ENCODE data around the gene KCNJ1. TPM values are rescaled to one million over a fixed set of nuclear protein-coding genes. Genes with fewer than 3 reads are reported as not detected.

The KCNJ1 gene
- total and polyA plus RNA-seq, 2 experiments from 2014 or later, result 0.16 TPM; not detected in 1

DNA sequence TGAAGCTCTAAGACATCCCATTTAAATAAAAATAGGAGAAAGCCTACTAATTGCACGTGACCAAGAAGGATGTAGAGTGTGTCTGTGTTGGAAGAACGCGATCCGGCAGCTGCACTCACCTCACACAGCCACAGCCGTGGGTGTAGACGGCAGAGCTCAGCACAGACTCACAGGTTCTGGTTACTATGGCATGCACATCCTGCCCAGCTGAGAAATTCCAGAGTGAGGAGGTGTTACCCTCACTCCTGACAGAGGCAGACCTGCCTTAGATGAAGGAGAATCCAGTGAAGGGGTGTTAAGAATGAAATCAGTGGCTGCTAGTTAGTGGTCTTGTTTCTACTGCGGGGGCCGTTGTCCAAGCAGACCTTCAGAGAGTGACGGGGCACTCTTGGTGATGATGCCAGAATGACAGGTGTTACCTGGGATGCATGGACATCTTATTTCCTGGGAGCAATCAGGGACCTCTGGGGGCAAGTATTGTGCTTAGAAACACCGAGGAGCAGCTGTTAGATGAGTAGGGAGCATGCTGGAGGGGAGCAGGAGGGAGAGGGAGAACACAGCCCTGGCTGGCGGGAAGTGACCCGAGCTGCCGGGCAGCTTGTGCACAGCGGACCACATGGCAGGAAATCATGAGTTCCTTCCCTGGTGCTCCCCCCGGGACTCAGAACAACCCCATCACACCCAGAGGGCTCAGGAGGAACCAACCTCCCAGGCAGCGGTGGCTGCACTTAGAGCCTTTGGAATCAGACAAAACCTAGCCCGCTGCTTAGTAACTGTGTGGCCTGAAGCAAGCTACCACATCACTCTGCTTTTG is 36.4 kb upstream of the KCNJ1 start:
- Mint-ChIP-seq H3K9me3 (peaks cover 6% of the 10 kb centered on the region; the same call in 2 of the 3 replicates), H3K4me3 (peak overlapping the region; percentile 77), H3K27me3 (ENCODE audit: insufficient read depth, low read depth, poor library complexity) (peaks cover 79% of the 10 kb centered on the region), H3K4me1 (peaks cover 34% of the 10 kb centered on the region), H3K27ac (no peak overlapping the region), H3K36me3 (ENCODE audit: low read depth) (no peaks in the 10 kb centered on the region; the same call in 2 of the 3 replicates)
- ATAC-seq (peak; percentile 17), DNase-seq (ENCODE audit: low spot score) (peak; percentile 79)
- Histone ChIP-seq H4K20me1 (replicated peaks; ENCODE audit: insufficient read depth) (peaks cover 9% of the 10 kb centered on the region), H2AFZ (no peak overlapping the region), H3K27me3 (ENCODE audit: insufficient read depth) (peaks cover 100% of the 10 kb centered on the region), H3K79me2 (replicated peaks; ENCODE audit: insufficient read depth) (no peaks in the 10 kb centered on the region), H3K4me1 (ENCODE audit: insufficient read depth) (peaks cover 37% of the 10 kb centered on the region), H3K36me3 (ENCODE audit: insufficient read depth) (no peaks in the 10 kb centered on the region), H3K4me2 (peak overlapping the region; percentile 84), H3F3A (replicated peaks; ENCODE audit: low read depth) (peaks cover 24% of the 10 kb centered on the region; the same call in 1 of the 2 replicates), H3K4me3 (peak overlapping the region; percentile 68), H3K9me2 (ENCODE audit: insufficient read depth) (no peaks in the 10 kb centered on the region), H3K27ac (ENCODE audit: low read depth) (no peak overlapping the region)
- TF ChIP-seq EZH2phosphoT487 (IDR thresholded peaks at IDR 0.05; ENCODE audit: unreplicated experiment), result no peak
- TF ChIP-seq, protein P1, sequence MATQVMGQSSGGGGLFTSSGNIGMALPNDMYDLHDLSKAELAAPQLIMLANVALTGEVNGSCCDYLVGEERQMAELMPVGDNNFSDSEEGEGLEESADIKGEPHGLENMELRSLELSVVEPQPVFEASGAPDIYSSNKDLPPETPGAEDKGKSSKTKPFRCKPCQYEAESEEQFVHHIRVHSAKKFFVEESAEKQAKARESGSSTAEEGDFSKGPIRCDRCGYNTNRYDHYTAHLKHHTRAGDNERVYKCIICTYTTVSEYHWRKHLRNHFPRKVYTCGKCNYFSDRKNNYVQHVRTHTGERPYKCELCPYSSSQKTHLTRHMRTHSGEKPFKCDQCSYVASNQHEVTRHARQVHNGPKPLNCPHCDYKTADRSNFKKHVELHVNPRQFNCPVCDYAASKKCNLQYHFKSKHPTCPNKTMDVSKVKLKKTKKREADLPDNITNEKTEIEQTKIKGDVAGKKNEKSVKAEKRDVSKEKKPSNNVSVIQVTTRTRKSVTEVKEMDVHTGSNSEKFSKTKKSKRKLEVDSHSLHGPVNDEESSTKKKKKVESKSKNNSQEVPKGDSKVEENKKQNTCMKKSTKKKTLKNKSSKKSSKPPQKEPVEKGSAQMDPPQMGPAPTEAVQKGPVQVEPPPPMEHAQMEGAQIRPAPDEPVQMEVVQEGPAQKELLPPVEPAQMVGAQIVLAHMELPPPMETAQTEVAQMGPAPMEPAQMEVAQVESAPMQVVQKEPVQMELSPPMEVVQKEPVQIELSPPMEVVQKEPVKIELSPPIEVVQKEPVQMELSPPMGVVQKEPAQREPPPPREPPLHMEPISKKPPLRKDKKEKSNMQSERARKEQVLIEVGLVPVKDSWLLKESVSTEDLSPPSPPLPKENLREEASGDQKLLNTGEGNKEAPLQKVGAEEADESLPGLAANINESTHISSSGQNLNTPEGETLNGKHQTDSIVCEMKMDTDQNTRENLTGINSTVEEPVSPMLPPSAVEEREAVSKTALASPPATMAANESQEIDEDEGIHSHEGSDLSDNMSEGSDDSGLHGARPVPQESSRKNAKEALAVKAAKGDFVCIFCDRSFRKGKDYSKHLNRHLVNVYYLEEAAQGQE (IDR thresholded peaks at IDR 0.05; ENCODE audit: unreplicated experiment), result no peak
- no peak for TF ChIP-seq STAT1 (IDR thresholded peaks at IDR 0.05; ENCODE audit: unreplicated experiment)
- no peak for TF ChIP-seq POLR2AphosphoS5 (IDR thresholded peaks at IDR 0.05; ENCODE audit: low read depth)
- no peak for TF ChIP-seq EZH2 (IDR thresholded peaks at IDR 0.05; ENCODE audit: low read depth, unreplicated experiment)
- TF ChIP-seq, protein P2, sequence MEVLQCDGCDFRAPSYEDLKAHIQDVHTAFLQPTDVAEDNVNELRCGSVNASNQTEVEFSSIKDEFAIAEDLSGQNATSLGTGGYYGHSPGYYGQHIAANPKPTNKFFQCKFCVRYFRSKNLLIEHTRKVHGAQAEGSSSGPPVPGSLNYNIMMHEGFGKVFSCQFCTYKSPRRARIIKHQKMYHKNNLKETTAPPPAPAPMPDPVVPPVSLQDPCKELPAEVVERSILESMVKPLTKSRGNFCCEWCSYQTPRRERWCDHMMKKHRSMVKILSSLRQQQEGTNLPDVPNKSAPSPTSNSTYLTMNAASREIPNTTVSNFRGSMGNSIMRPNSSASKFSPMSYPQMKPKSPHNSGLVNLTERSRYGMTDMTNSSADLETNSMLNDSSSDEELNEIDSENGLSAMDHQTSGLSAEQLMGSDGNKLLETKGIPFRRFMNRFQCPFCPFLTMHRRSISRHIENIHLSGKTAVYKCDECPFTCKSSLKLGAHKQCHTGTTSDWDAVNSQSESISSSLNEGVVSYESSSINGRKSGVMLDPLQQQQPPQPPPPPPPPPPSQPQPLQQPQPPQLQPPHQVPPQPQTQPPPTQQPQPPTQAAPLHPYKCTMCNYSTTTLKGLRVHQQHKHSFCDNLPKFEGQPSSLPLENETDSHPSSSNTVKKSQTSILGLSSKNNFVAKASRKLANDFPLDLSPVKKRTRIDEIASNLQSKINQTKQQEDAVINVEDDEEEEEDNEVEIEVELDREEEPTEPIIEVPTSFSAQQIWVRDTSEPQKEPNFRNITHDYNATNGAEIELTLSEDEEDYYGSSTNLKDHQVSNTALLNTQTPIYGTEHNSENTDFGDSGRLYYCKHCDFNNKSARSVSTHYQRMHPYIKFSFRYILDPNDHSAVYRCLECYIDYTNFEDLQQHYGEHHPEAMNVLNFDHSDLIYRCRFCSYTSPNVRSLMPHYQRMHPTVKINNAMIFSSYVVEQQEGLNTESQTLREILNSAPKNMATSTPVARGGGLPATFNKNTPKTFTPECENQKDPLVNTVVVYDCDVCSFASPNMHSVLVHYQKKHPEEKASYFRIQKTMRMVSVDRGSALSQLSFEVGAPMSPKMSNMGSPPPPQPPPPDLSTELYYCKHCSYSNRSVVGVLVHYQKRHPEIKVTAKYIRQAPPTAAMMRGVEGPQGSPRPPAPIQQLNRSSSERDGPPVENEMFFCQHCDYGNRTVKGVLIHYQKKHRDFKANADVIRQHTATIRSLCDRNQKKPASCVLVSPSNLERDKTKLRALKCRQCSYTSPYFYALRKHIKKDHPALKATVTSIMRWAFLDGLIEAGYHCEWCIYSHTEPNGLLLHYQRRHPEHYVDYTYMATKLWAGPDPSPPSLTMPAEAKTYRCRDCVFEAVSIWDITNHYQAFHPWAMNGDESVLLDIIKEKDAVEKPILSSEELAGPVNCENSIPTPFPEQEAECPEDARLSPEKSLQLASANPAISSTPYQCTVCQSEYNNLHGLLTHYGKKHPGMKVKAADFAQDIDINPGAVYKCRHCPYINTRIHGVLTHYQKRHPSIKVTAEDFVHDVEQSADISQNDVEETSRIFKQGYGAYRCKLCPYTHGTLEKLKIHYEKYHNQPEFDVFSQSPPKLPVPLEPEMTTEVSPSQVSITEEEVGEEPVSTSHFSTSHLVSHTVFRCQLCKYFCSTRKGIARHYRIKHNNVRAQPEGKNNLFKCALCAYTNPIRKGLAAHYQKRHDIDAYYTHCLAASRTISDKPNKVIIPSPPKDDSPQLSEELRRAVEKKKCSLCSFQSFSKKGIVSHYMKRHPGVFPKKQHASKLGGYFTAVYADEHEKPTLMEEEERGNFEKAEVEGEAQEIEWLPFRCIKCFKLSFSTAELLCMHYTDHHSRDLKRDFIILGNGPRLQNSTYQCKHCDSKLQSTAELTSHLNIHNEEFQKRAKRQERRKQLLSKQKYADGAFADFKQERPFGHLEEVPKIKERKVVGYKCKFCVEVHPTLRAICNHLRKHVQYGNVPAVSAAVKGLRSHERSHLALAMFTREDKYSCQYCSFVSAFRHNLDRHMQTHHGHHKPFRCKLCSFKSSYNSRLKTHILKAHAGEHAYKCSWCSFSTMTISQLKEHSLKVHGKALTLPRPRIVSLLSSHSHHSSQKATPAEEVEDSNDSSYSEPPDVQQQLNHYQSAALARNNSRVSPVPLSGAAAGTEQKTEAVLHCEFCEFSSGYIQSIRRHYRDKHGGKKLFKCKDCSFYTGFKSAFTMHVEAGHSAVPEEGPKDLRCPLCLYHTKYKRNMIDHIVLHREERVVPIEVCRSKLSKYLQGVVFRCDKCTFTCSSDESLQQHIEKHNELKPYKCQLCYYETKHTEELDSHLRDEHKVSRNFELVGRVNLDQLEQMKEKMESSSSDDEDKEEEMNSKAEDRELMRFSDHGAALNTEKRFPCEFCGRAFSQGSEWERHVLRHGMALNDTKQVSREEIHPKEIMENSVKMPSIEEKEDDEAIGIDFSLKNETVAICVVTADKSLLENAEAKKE (CRISPR knock-in tag; IDR thresholded peaks at IDR 0.05), result no peak
- TF ChIP-seq, protein P3, sequence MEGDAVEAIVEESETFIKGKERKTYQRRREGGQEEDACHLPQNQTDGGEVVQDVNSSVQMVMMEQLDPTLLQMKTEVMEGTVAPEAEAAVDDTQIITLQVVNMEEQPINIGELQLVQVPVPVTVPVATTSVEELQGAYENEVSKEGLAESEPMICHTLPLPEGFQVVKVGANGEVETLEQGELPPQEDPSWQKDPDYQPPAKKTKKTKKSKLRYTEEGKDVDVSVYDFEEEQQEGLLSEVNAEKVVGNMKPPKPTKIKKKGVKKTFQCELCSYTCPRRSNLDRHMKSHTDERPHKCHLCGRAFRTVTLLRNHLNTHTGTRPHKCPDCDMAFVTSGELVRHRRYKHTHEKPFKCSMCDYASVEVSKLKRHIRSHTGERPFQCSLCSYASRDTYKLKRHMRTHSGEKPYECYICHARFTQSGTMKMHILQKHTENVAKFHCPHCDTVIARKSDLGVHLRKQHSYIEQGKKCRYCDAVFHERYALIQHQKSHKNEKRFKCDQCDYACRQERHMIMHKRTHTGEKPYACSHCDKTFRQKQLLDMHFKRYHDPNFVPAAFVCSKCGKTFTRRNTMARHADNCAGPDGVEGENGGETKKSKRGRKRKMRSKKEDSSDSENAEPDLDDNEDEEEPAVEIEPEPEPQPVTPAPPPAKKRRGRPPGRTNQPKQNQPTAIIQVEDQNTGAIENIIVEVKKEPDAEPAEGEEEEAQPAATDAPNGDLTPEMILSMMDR (conservative IDR thresholded peaks at IDR 0.05; ENCODE audit: low read depth in 2 of 2), result no peak
- no peak for TF ChIP-seq ZNF114 (CRISPR knock-in tag; IDR thresholded peaks at IDR 0.05)
- no peak for TF ChIP-seq NANOG (IDR thresholded peaks at IDR 0.05; ENCODE audit: borderline replicate concordance)
- TF ChIP-seq CREB1 (CRISPR knock-in tag; IDR thresholded peaks at IDR 0.05; ENCODE audit: low read depth), result no peak
- no peak for TF ChIP-seq JUNB (IDR thresholded peaks at IDR 0.05; ENCODE audit: unreplicated experiment)
- TF ChIP-seq, protein P4, sequence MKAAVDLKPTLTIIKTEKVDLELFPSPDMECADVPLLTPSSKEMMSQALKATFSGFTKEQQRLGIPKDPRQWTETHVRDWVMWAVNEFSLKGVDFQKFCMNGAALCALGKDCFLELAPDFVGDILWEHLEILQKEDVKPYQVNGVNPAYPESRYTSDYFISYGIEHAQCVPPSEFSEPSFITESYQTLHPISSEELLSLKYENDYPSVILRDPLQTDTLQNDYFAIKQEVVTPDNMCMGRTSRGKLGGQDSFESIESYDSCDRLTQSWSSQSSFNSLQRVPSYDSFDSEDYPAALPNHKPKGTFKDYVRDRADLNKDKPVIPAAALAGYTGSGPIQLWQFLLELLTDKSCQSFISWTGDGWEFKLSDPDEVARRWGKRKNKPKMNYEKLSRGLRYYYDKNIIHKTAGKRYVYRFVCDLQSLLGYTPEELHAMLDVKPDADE (IDR thresholded peaks at IDR 0.05), result no peak
- TF ChIP-seq ZNF331 (CRISPR knock-in tag; IDR thresholded peaks at IDR 0.05; ENCODE audit: low read depth), result no peak

All from GM23338 (cell line).